ENCODE results near the gene ZNF107. TPM values are rescaled to one million over a fixed set of nuclear protein-coding genes. Genes with fewer than 3 reads are reported as not detected.

The ZNF107 gene
- total and polyA plus RNA-seq, 2 donors (not counting 1 experiment from before 2014, with no cell fraction given): 22.0 to 70.7 TPM

DNA sequence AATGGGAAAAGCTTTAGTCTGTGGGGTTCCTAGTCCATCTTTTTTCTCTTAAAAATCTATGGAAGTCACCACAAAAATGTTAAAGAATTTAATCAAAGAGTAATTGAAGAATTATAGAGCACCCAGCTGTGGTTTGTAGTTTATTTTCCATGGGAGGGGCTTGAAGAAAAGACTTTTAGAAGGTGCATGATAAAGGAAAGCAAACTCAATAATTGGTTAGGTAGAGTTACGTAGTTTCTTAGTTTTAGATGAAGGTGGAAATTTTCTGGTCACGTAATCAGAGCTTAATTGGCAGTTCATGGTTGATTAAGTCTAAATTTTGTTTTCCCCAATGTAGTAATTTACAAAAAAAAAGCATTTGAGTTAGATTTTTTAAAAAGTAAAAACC lies 724 bp downstream of the ZNF107 start:
- Histone ChIP-seq H3K4me2 (replicated peaks; ENCODE audit: low read depth, low read length, poor library complexity, severe bottlenecking) (peak overlapping the region; percentile 68), H3K36me3 (replicated peaks in 1 of 2; ENCODE audit: control extremely low read depth in 1 of 2, control insufficient read depth in 1 of 2, extremely low read depth in 1 of 2, insufficient read depth in 2 of 2, low read length in 1 of 2) (peaks cover 2 to 23% of the 10 kb centered on the region in 2 experiments), H4K20me1 (ENCODE audit: control insufficient read depth, insufficient read depth, low read length, poor library complexity, severe bottlenecking) (peaks cover 7% of the 10 kb centered on the region), H3K27me3 (replicated peaks in 1 of 4; ENCODE audit: control extremely low read depth in 1 of 4, control insufficient read depth in 3 of 4, insufficient read depth in 4 of 4, low read length in 3 of 4) (no peaks in the 10 kb centered on the region), H3K79me2 (ENCODE audit: control insufficient read depth, insufficient read depth, low read length) (peaks cover 83% of the 10 kb centered on the region), H3K9ac (ENCODE audit: low read length) (peak overlapping the region; percentile 92), H3K4me3 (ENCODE audit: control extremely low read depth in 1 of 5, extremely low read depth in 1 of 5, insufficient read depth in 1 of 5, low read depth in 2 of 5, low read length in 4 of 5) (peak overlapping the region; percentile 70 to 100 (median 96)), H3K4me1 (ENCODE audit: control insufficient read depth in 2 of 2, insufficient read depth in 2 of 2, low read length in 2 of 2) (peaks cover 37 to 39% of the 10 kb centered on the region in 2 donors), H3K9me3 (ENCODE audit: control extremely low read depth in 1 of 3, control insufficient read depth in 2 of 3, insufficient read depth in 1 of 3, low read length in 2 of 3) (peaks cover 0 to 2% (median 0%) of the 10 kb centered on the region in 3 donors), H3K27ac (ENCODE audit: low read length in 2 of 2) (peak overlapping the region; percentile 92 to 96), H2AFZ (ENCODE audit: insufficient read depth, low read depth, low read length, poor library complexity, severe bottlenecking) (peak overlapping the region; percentile 85)
- Mint-ChIP-seq H3K4me3 (peak overlapping the region; percentile 97), H3K9me3 (ENCODE audit: insufficient read depth) (no peaks in the 10 kb centered on the region), H3K27ac (peak overlapping the region; percentile 97), H3K4me1 (peaks cover 64% of the 10 kb centered on the region), H3K27me3 (no peaks in the 10 kb centered on the region)
- ChIA-PET POLR2A (interaction anchor here (0.6 to 1.6 kb wide), 2 partner anchors 128 to 239 kb away, joined by 9 to 16 read pairs; partner anchors contain the start of gene ZNF138), CTCF (interaction anchor here (1.0 to 2.2 kb wide), 4 partner anchors 18 to 128 kb away, joined by 3 to 9 read pairs (median 4); partner anchors contain the start of gene ZNF138)
- DNase-seq (no peak), ATAC-seq (ENCODE audit: low read depth) (no peak)
- TF ChIP-seq EZH2 (IDR thresholded peaks at IDR 0.05; ENCODE audit: borderline replicate concordance, insufficient read depth, low read depth, low read length, poor library complexity, severe bottlenecking): no peak
- no peak for TF ChIP-seq CTCF (IDR thresholded peaks at IDR 0.05)
- 0% methylated on average over 1 of the region's 2 CpGs for WGBS (ENCODE audit: insufficient coverage)
- intact Hi-C loops (cut with micrococcal nuclease): loop anchor here (1.0 to 5.0 kb wide), 10 partner anchors 20 to 416 kb away; partner anchors contain the start of genes ERV3-1, ZNF138, ZNF273 and ZNF680

- H3K4me1 ChIP-seq (ENCODE audit: control insufficient read depth in 2 of 2, insufficient read depth in 2 of 2, low read length in 2 of 2): peaks cover 37 to 39% of the 10 kb centered on the region in 2 donors
- H3K4me2 ChIP-seq (replicated peaks; ENCODE audit: low read depth, low read length, poor library complexity, severe bottlenecking): peak overlapping the region; percentile 68
- H3K27ac Mint-ChIP-seq: peak overlapping the region; percentile 97
- no peaks in the 10 kb centered on the region for H3K27me3 ChIP-seq (replicated peaks in 1 of 4; ENCODE audit: control extremely low read depth in 1 of 4, control insufficient read depth in 3 of 4, insufficient read depth in 4 of 4, low read length in 3 of 4)
- TF ChIP-seq EZH2 (IDR thresholded peaks at IDR 0.05; ENCODE audit: borderline replicate concordance, insufficient read depth, low read depth, low read length, poor library complexity, severe bottlenecking) (no peak), CTCF (IDR thresholded peaks at IDR 0.05) (no peak)
- DNase-seq (no peak), ATAC-seq (ENCODE audit: low read depth) (no peak)
- H3K27me3 Mint-ChIP-seq: no peaks in the 10 kb centered on the region
- H3K9ac ChIP-seq (ENCODE audit: low read length): peak overlapping the region; percentile 92
- peaks cover 2 to 25% of the 10 kb centered on the region in 2 experiments for H3K36me3 ChIP-seq (replicated peaks in 1 of 2; ENCODE audit: control extremely low read depth in 1 of 2, control insufficient read depth in 1 of 2, extremely low read depth in 1 of 2, insufficient read depth in 2 of 2, low read length in 1 of 2)
- H3K4me1 Mint-ChIP-seq: peaks cover 67% of the 10 kb centered on the region
- H3K9me3 Mint-ChIP-seq (ENCODE audit: insufficient read depth): no peaks in the 10 kb centered on the region
- ChIA-PET POLR2A (no interaction called here), CTCF (interaction anchor here (1.0 to 2.2 kb wide), 3 partner anchors 17 to 127 kb away, joined by 3 to 9 read pairs (median 3); partner anchors contain the start of gene ZNF138)
- H3K4me3 ChIP-seq (ENCODE audit: control extremely low read depth in 1 of 5, extremely low read depth in 1 of 5, insufficient read depth in 1 of 5, low read depth in 2 of 5, low read length in 4 of 5): peak overlapping the region in 4 of 5 experiments; percentile 80 to 100 (median 97)
- peaks cover 90% of the 10 kb centered on the region for H3K79me2 ChIP-seq (ENCODE audit: control insufficient read depth, insufficient read depth, low read length)
- 33% methylated on average over 1 of the region's 2 CpGs for WGBS (ENCODE audit: insufficient coverage)
- intact Hi-C loops (cut with micrococcal nuclease): loop anchor here (2.0 to 5.0 kb wide), 4 partner anchors 35 to 415 kb away; partner anchors contain the start of gene ZNF736
- peak overlapping the region; percentile 92 to 96 for H3K27ac ChIP-seq (ENCODE audit: low read length in 2 of 2)
- peak overlapping the region; percentile 85 for H2AFZ ChIP-seq (ENCODE audit: insufficient read depth, low read depth, low read length, poor library complexity, severe bottlenecking)
- peaks cover 11% of the 10 kb centered on the region for H4K20me1 ChIP-seq (ENCODE audit: control insufficient read depth, insufficient read depth, low read length, poor library complexity, severe bottlenecking)
- H3K4me3 Mint-ChIP-seq: peak overlapping the region; percentile 97
- H3K9me3 ChIP-seq (ENCODE audit: control extremely low read depth in 1 of 3, control insufficient read depth in 2 of 3, insufficient read depth in 1 of 3, low read length in 2 of 3): peaks cover 0 to 6% (median 0%) of the 10 kb centered on the region in 3 donors
Measured at GRCh38 chr7:64667311-64667710, 1.4 kb downstream of the ZNF107 start.

Data from B cell (primary cell).